Astrocyte (in vitro differentiated cells and primary cell): ENCODE data around the gene HLA-F. TPM values are rescaled to one million over a fixed set of nuclear protein-coding genes. Genes with fewer than 3 reads are reported as not detected.
A peak's percentile ranks its signal among the peaks of the same experiment; 100 is the strongest.

ENCODE experiments used
- DNase-seq: peaks from one replicate; pipeline ENCODE4 v3.0.0-alpha.2; 2010; ENCODE audit warnings: low read depth
- FAIRE-seq: peaks from 2 replicates; lab custom pipeline; 2011; peaks lifted over from hg19 to GRCh38; lab: Jason Lieb, UNC
- H2AFZ ChIP-seq: 2 replicates; pipeline ENCODE4 v1.6.0; 2012; ENCODE audit warnings: low read depth, low read length, inconsistent platforms
- H3K27ac ChIP-seq: 2 replicates; pipeline ENCODE4 v1.5.1; 2011; ENCODE audit warnings: low read depth, low read length, inconsistent platforms
- H3K27me3 ChIP-seq: 2 replicates; pipeline ENCODE4 v1.6.0; 2011; ENCODE audit warnings: low read length, inconsistent platforms; ENCODE audit not compliant: insufficient read depth
- H3K36me3 ChIP-seq: 2 replicates; pipeline ENCODE4 v1.5.1; 2011; ENCODE audit warnings: low read length, inconsistent platforms; ENCODE audit not compliant: insufficient read depth
- H3K4me1 ChIP-seq: 2 replicates; pipeline ENCODE4 v1.5.1; 2011; ENCODE audit warnings: low read length, inconsistent platforms; ENCODE audit not compliant: insufficient read depth
- H3K4me2 ChIP-seq: 2 replicates; pipeline ENCODE4 v1.6.0; 2012; ENCODE audit warnings: low read length, inconsistent platforms
- H3K4me3 ChIP-seq: 2 replicates; pipeline ENCODE4 v1.5.1; 2011; ENCODE audit warnings: low read depth, mild to moderate bottlenecking, low read length, inconsistent platforms; ENCODE audit not compliant: insufficient read depth
- H3K79me2 ChIP-seq: 2 replicates; pipeline ENCODE4 v1.6.0; 2012; ENCODE audit warnings: mild to moderate bottlenecking, low read length, inconsistent platforms; ENCODE audit not compliant: insufficient read depth
- H3K9ac ChIP-seq: 2 replicates; pipeline ENCODE4 v1.6.0; 2012; ENCODE audit warnings: mild to moderate bottlenecking, low read length, inconsistent platforms
- H3K9me3 ChIP-seq: 2 replicates; pipeline ENCODE4 v1.5.1; 2012; ENCODE audit warnings: low read depth, mild to moderate bottlenecking, low read length, inconsistent platforms; ENCODE audit not compliant: insufficient read depth
- H4K20me1 ChIP-seq: 2 replicates; pipeline ENCODE4 v1.6.0; 2012; ENCODE audit warnings: low read length, inconsistent platforms; ENCODE audit not compliant: insufficient read depth
- H3K27ac Mint-ChIP-seq: one replicate; pipeline ENCODE4 v1.8.0; 2021; ENCODE audit warnings: mild to moderate bottlenecking, mixed read lengths; ENCODE audit not compliant: unreplicated experiment
- H3K27me3 Mint-ChIP-seq: one replicate; pipeline ENCODE4 v1.8.0; 2021; ENCODE audit warnings: low read depth, mixed read lengths; ENCODE audit not compliant: unreplicated experiment
- H3K36me3 Mint-ChIP-seq: one replicate; pipeline ENCODE4 v1.8.0; 2021; ENCODE audit warnings: low read depth, mixed read lengths; ENCODE audit not compliant: unreplicated experiment
- H3K4me1 Mint-ChIP-seq: one replicate; pipeline ENCODE4 v1.8.0; 2021; ENCODE audit warnings: low read depth, mixed read lengths; ENCODE audit not compliant: unreplicated experiment
- H3K4me3 Mint-ChIP-seq: one replicate; pipeline ENCODE4 v1.8.0; 2021; ENCODE audit warnings: mild to moderate bottlenecking, moderate library complexity, mixed read lengths; ENCODE audit not compliant: unreplicated experiment
- H3K9me3 Mint-ChIP-seq: one replicate; pipeline ENCODE4 v1.8.0; 2021; ENCODE audit warnings: mild to moderate bottlenecking, mixed read lengths; ENCODE audit not compliant: unreplicated experiment
- EZH2 ChIP-seq: IDR thresholded peaks from 2 replicates; pipeline ENCODE4 v1.6.1; 2012; ENCODE audit warnings: mild to moderate bottlenecking, low read length, inconsistent platforms; ENCODE audit not compliant: insufficient read depth
- total RNA-seq: library from RNA; stranded (reverse); gene quantifications from 2 replicates; pipeline ENCODE4 v1.2.1, GENCODE V29; 2021
- TF ChIP-seq, protein P1 (sequence below): IDR thresholded peaks from 2 replicates; pipeline ENCODE4 v1.5.1; 2011; ENCODE audit warnings: low read depth, mild to moderate bottlenecking, inconsistent platforms, low read length, moderate library complexity; ENCODE audit not compliant: insufficient read depth

Gene HLA-F
- total RNA-seq, 1 donor from 2014 or later: 7.4 TPM

DNA sequence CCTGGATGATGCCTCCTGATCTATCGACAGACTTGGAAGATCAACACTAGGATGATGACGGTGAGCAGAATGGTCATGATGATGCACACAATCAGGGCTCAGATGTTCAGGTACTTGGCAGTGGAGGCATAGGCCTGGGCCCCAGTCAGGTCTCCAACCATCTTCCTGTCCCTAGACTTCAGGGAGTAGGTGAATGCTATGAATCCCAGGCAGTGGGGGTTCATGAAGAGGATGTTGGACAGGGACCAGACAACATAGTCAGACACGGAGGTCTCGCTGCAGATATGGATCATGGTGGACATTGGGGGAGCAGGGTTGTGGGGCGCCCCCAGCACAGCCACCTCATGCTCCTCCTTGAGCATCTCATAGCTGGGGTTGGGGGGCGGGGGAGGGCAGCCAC, 27.5 kb downstream of the HLA-F start:
- Histone ChIP-seq H3K79me2 (no peaks in the 10 kb centered on the region), H3K4me3 (no peak overlapping the region), H3K9ac (no peak overlapping the region), H2AFZ (no peak overlapping the region), H3K4me1 (peaks cover 12% of the 10 kb centered on the region), H3K27ac (no peak overlapping the region), H3K4me2 (no peak overlapping the region), H3K27me3 (peaks cover 17% of the 10 kb centered on the region), H4K20me1 (no peaks in the 10 kb centered on the region), H3K36me3 (no peaks in the 10 kb centered on the region), H3K9me3 (no peaks in the 10 kb centered on the region)
- FAIRE-seq (no peak), DNase-seq (no peak)
- peaks cover 3% of the 10 kb centered on the region for H3K9me3 Mint-ChIP-seq
- H3K4me3 Mint-ChIP-seq: no peak overlapping the region
- peaks cover 3% of the 10 kb centered on the region for H3K4me1 Mint-ChIP-seq
- H3K27me3 Mint-ChIP-seq: peaks cover 47% of the 10 kb centered on the region
- TF ChIP-seq, protein P1, sequence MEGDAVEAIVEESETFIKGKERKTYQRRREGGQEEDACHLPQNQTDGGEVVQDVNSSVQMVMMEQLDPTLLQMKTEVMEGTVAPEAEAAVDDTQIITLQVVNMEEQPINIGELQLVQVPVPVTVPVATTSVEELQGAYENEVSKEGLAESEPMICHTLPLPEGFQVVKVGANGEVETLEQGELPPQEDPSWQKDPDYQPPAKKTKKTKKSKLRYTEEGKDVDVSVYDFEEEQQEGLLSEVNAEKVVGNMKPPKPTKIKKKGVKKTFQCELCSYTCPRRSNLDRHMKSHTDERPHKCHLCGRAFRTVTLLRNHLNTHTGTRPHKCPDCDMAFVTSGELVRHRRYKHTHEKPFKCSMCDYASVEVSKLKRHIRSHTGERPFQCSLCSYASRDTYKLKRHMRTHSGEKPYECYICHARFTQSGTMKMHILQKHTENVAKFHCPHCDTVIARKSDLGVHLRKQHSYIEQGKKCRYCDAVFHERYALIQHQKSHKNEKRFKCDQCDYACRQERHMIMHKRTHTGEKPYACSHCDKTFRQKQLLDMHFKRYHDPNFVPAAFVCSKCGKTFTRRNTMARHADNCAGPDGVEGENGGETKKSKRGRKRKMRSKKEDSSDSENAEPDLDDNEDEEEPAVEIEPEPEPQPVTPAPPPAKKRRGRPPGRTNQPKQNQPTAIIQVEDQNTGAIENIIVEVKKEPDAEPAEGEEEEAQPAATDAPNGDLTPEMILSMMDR: no peak
- no peak for TF ChIP-seq EZH2
- no peak overlapping the region for H3K27ac Mint-ChIP-seq
- H3K36me3 Mint-ChIP-seq: no peaks in the 10 kb centered on the region

DNA sequence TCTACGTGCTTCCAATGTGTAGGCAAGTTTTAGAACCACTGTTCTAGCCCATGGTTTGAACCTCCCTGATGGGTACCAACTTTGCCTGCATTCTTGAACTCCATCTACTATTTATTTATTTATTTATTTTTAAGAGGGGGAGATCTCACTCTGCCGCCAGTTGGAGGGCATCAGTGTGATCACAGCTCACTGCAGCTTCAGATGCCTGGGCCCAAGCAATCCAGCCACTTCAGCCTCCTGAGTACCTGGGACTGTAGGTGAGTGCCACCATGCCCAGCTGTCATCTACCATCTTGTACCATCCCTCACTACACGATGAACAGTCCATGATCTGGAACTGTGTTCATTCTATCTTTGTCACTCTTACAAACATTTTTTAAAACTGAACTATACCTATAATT, 28.2 kb downstream of the HLA-F start:
- Histone ChIP-seq H3K79me2 (no peaks in the 10 kb centered on the region), H3K4me3 (no peak overlapping the region), H3K36me3 (no peaks in the 10 kb centered on the region), H2AFZ (no peak overlapping the region), H3K27ac (no peak overlapping the region), H4K20me1 (no peaks in the 10 kb centered on the region), H3K9me3 (no peaks in the 10 kb centered on the region), H3K4me2 (no peak overlapping the region), H3K9ac (no peak overlapping the region), H3K4me1 (peaks cover 12% of the 10 kb centered on the region), H3K27me3 (peaks cover 17% of the 10 kb centered on the region)
- no peaks in the 10 kb centered on the region for H3K36me3 Mint-ChIP-seq
- DNase-seq (no peak), FAIRE-seq (no peak)
- TF ChIP-seq, protein P1: no peak
- no peak for TF ChIP-seq EZH2
- peak overlapping the region; percentile 93 for H3K4me3 Mint-ChIP-seq
- H3K27ac Mint-ChIP-seq: no peak overlapping the region
- H3K27me3 Mint-ChIP-seq: peaks cover 45% of the 10 kb centered on the region
- H3K9me3 Mint-ChIP-seq: peaks cover 3% of the 10 kb centered on the region
- H3K4me1 Mint-ChIP-seq: peaks cover 3% of the 10 kb centered on the region

DNA sequence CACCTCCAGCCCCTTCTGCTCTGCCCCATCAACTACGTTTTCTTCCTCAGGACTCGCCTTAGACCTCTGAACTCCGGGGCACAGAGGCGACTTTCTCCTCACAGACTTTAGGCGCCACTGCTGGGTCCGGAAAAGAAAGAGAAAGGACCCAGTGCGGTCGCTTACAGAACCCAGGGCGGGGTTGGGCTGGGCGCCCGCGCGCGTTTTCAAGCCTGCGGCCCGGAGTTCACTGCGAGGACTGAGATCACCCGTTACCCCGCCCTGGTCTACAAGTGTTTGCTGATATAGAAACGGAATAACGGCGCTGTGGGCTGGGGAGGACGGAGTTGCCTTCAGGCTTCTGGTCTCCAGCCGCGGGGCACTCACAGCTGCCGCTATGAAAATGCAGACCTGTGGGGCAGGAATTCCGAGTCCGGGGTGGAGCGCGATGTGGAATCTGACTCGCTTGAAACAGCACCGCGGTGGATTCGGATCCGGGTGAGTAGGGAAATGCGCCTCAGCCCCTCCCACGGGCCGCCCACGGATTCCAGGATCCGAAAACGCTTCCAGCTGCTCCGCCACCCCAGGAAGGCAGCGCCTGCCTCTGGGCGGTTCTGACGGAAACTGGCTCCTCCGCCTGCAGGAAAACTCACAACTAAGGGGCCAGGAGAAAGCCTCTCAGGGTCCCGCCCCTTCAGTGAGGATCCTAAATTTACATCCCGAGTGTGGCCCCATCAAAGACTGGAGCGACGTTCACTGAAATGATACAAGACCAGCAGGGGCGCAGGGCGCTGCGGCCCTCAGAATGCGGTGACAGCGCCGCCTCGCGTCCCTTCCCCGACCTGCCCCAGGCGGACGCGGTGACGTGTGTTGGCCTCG, 29.4 kb downstream of the HLA-F start:
- Histone ChIP-seq H3K79me2 (no peaks in the 10 kb centered on the region), H3K4me1 (peaks cover 12% of the 10 kb centered on the region), H4K20me1 (no peaks in the 10 kb centered on the region), H3K27me3 (peaks cover 20% of the 10 kb centered on the region), H2AFZ (peak overlapping the region; percentile 90), H3K9ac (peak overlapping the region; percentile 72), H3K4me2 (peak overlapping the region; percentile 95), H3K9me3 (no peaks in the 10 kb centered on the region), H3K36me3 (no peaks in the 10 kb centered on the region), H3K4me3 (peak overlapping the region; percentile 73), H3K27ac (no peak overlapping the region)
- no peak for TF ChIP-seq EZH2
- TF ChIP-seq, protein P1: peak; percentile 69
- Mint-ChIP-seq H3K36me3 (no peaks in the 10 kb centered on the region), H3K9me3 (peaks cover 3% of the 10 kb centered on the region), H3K4me3 (peak overlapping the region; percentile 93), H3K4me1 (peaks cover 3% of the 10 kb centered on the region), H3K27me3 (peaks cover 41% of the 10 kb centered on the region), H3K27ac (peak overlapping the region; percentile 66)
- DNase-seq (peak; percentile 68), FAIRE-seq (no peak)
